HG03575 (cell line): ENCODE results near the gene PDE9A.

Source experiments
- ATAC-seq: cut with Tn5 transposase; IDR thresholded peaks from one replicate; pipeline ENCODE4 v1.9.1; 2021; ENCODE audit not compliant: unreplicated experiment, insufficient number of reproducible peaks, low FRiP score; ENCODE audit errors: extremely low read depth

The PDE9A gene

DNA sequence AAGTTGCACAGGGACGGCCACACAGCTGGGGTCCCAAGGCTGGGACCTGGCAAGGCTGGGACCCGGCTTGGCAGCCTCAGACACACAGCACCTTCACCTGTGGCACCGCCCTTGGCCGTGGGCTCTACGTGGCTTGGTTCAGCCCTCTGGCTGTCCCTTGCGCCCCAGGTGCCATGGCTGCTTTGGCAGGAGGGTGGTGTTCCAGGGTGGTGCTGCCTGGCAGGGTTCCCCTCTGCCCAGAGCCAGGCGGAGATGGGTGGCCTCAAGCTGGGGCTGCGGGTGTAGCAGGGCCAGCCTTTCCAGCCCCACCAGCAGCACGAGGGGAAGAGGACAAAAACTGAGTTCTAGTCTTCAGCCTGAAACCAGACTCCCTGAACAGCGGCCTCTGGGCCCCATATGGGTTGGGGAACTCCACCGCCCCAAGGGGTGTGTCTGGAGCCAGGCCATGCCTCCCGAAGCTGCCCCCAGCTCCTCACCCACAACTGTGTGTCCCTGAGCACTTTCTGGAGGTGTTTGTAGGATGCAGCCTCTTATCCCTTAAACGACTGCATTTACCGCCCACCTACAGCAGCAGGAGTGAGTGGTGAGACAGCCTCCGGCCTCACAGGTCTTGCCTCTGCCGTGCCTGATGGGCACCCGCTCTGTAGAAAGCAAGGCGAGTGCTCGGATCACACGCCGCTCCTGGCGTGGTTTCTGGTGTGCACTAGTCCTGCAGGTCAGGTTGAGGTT is 92.3 kb downstream of the PDE9A start:
- no peak for ATAC-seq

GRCh38 chr21:42746240-42746592 is 92.8 kb downstream of the PDE9A start:
- no peak for ATAC-seq

DNA sequence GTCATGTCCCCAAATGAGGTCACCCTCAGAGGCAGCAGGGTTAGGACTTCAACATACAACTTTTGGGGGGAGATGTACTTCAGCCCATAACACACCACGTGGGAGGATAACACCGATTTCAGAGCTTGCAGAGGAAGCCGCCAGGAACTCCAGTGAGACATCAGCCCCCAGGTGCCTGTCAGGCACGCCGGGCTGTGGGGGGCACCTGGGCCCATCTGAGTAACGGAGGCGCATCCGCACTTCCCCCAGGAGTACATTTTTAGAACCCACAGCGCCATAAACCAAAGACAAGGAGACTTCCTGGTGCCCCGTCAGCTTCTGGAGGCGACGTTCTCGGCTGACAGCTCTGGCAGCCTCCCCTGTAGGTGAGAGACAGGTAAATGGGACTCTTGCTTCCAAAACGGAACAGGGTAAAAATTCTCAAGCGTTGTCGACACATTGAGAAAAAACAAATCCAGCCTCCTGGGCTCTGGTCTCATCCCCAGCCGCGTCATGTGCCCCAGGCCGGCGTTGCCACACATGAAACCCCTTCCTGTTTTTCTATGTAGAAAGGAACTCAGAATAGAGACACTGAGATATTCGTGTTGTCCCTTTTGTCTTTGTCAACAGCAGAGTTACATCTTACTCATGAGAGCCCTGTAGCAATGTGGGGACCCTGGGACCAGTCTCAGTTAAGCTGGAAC is 93.3 kb downstream of the PDE9A start:
- no peak for ATAC-seq

DNA sequence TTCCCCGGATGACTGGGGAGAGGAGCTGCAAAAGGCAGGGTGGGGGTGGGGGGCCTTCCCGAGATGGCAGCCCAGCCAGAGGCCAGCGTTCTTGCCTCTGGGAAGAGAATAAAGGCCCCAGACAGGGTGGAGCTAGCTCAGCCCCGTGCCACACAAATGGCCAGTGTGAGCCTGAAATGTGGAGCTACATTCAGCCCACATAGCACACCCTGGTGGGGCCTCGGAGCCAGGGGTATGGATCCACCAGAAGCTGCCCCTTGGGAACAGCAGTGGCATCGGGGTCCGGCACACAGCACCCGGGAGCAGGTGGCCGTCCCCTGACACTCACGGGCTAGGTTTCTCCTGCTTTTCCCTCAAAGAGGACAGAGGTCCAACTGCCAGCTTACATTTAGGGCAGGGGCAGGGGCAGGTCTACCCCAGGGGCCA is 93.9 kb downstream of the PDE9A start:
- ATAC-seq = no peak

GRCh38 chr21:42747746-42748351 is 94.4 kb downstream of the PDE9A start:
- ATAC-seq = no peak

- no peak for ATAC-seq
Observed at GRCh38 chr21:42748620-42749176, 95.3 kb downstream of the PDE9A start.

GRCh38 chr21:42750737-42751530 is 97.5 kb downstream of the PDE9A start:
- ATAC-seq = no peak

DNA sequence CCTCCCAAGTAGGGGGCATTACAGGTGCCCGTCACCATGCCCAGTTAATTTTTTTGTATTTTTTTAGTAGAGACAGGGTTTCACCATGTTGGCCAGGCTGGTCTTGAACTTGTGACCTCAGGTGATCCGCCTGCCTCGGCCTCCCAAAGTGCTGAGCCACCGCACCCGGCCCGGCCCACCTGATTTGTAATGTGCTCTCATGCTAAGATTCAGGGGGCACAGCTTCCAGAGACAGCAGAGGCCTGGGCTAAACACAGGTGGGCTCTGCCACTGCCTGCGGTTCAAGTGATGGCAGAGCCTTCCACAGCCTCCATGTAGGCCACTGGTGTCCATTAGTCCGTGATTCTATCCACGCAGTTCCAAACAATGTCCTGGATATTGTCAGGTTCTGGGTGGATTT is 98.4 kb downstream of the PDE9A start:
- no peak for ATAC-seq

- ATAC-seq = no peak
Observed at GRCh38 chr21:42753804-42754203, 100.4 kb downstream of the PDE9A start.

DNA sequence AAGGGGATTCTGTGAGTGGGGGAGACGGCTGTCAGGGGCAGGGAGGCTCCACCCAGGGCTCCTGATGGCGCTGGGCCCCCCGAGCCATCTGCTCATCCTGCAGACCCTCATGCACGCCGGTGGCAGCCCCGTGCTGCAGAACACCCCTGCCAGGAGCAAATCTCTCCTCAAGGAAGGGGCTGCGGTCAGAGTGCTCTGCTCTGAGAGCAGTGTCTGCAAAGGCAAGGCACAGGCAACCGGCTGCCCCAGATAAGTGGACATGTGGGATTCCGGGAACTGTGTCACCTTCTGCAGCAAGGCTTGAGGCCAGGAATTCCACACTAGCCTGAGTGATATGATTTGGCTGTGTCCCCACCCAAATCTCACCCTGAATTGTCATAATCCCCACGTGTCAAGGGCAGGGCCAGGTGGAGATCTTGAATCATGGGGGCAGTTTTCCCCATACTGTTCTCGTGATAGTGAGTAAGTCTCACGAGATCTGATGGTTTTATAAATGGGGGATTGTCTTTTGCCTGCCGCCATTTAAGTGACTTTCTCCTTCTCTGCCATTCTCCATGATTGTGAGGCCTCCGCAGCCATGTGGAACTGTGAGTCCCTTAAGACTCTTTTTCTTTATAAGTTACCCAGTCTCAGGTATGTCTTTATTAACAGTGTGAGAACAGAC is 101.0 kb downstream of the PDE9A start:
- ATAC-seq = no peak

DNA sequence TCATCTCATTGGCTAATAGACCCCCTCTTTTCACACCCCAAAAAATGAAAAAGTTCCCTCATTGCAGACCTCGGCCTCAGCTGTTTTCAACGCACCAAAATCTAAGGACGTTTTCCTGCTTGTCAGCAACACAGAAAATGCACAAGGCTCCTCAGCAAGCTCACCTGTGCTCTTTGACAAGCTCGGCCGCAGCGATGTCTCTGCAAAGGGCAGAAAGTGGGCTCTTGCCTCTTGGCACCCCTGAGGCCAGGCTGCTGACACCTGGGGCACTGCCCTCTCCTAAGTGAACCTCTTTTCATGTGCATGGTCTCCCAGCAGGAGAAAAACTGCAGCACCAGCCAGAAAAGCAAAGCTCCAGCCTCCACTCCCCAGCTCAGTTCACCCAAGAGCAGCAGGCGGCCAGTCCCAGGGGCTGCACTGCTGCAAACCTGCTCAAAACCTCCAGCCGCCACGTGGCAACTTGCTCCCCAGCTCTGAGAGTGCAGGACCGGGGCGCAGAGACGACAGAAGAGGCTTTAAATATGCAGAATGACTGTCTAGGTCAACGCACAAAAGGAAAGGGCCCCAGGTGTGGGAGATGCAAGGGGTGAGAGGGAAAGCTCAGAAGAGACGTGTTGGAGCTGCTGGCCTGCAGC is 101.7 kb downstream of the PDE9A start:
- ATAC-seq = no peak

- ATAC-seq = no peak
Observed at GRCh38 chr21:42755766-42756579, 102.6 kb downstream of the PDE9A start.

- no peak for ATAC-seq
Observed at GRCh38 chr21:42756580-42757250, 103.3 kb downstream of the PDE9A start.

DNA sequence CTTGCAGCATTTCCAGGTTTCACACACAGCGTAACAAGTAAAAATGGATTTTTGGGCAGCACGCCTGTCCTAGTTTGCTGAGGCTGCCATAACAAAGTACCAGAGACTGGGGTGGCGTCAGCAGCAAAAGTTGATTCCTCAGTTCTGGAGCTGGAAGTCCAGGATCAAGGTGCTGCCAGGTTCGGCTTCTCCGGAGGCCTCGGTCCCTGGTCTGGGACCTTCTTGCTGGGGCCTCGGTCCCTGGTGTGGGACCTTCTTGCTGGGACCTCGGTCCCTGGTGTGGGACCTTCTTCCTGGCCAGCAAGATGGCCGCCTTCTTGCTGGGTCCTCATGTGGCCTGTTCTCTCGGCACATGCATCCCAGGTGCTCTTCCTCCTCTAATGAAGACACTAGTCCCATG is 104.0 kb downstream of the PDE9A start:
- no peak for ATAC-seq

DNA sequence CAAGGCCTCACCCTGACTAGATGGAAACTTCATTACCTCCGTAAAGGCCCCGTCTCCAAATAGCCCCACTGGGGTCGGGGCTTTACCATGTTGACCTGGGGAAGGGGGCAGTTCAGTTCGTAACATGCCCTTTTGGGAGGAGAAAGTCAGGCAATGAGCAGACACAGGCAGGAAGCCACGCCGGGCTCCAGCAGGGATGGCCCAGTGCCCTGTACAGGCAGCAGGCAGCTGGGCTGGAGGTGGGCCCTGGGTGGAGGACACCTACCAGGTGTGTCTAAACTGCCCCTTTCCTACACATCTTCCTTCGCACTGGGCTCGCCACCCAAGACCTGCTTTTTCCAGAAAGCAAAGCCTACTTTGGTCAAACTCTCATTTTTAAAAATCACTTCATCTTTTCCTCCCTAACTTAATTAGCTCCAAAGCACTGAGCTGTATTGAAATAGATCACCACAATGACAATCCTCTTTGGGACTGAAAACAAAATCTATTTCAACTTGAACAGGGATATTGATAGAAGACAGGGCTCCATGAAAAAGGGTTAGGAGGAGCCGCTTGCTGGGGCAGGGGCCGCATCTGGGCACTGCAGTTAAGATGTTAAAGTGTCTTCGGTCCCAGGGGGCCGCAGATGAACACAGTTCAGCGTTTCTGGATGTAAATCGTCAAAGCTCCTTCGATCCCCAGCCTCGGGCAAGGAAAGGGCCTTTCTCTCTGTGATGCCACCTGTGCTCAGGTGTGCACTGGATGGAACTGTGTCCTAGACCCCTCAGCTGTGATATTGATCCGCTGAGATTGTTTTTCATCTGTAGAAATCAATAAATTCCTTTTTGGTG is 104.6 kb downstream of the PDE9A start:
- ATAC-seq = no peak
